GM19043 (cell line): ENCODE data around the gene SHROOM2.
A peak's percentile ranks its signal among the peaks of the same experiment; 100 is the strongest.

Experiments used
- ATAC-seq: cut with Tn5 transposase; IDR thresholded peaks from one replicate; pipeline ENCODE4 v1.9.1; 2021; ENCODE audit warnings: low read depth; ENCODE audit not compliant: unreplicated experiment

SHROOM2 gene

DNA sequence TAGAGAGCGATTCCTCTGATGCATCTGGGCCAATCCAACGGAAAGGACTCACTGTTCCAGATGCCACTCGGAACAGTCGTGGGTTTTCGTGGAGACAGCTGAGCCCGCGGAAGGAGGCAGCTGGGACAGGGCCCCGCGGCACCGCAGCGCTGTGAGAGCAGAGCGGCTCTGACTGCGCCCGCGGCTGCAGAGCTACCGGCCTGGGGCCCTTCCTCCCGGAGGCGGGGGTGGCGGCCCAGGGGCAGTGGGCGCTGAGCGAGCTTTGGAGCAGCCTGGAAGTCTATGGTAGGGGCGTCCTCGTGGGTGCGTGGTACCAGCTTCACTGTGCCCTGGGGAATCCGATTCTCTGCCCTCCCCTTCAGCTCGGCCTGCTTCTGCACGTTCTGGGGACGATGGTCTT lies 205.8 kb downstream of the SHROOM2 start:
- ATAC-seq: no peak

DNA sequence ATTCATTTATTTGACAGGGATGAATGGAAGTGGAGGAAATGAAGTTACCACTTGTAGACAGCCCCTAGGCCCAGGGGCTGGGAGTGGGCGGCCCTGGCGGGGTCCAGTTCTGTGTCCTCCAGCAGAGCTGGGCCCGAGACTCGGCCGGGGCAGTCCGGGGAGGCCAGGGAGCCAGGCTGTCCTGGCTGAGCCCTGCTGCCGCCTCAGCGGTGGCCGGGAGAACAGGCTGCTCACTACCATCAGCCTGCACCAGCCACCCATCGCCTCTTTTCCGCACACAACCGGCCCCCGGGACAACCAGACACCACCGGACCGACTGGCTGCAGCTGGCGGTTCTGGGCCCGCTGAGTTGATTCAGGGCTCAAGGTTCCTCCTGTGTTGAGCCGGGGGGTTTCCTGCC lies 206.5 kb downstream of the SHROOM2 start:
- no peak for ATAC-seq

DNA sequence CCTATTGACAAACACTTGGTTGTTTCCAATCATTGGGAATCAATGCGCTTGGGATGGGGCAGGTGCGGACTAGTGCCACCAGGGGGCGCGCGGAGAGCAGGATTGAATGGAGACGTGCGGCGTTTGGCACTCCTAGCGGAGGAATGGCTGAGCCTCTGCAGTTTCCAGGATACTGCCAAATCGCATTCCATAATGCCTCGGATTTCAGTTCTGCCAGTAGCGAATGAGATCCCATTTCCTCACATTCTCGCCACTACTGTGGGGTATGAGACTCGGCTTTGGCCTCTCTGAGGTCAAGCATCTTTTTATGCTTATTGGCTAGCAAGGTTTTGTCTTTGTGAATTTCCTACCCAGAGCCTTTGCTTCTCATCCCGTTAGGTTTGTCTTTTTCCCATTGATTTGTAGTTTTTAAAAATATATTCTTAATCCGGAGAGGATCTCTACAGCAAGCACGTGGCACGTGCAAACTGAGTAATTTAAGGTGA lies 209.7 kb downstream of the SHROOM2 start:
- ATAC-seq: peak; percentile 68

DNA sequence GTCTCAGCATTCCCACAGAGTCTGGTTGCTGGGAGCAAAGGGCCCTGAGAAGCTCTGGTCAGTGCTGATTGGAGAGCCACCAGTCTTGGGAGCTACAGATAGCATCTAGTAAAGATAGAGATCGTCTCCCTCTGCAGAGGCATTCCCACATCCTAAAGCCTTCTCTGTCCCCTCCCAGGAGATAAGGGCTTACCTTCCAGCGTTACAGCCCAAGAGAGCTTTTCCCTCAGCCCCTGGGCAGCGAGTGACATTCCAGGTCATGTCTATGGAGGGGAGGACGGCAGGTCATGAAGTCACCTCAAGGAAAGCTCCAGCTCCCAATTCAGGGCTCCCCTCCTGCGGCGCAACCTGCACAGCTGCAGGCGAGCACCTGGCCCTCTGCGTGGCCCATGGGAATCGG lies 210.8 kb downstream of the SHROOM2 start:
- ATAC-seq: no peak

DNA sequence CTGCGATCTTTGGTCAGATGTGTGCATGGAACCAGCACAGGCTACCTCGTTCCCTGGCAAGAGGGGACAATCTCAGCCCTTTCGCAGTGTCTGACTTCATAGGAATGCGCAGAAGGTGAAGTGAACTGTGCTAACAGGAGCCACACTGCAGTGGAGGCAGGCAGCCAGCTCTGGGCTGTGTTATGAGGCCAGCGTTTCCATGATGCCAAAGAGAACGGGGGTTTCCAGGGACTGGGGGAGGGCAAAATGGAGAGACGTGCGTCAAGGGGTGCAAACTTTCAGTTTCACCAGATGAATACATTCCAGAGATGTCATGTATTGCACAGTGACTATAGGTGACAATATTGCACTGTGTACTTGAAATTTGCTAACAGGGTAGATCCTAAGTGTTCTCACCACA lies 211.3 kb downstream of the SHROOM2 start:
- no peak for ATAC-seq
